Tibial nerve (tissue), 4 donors: ENCODE data around the gene LRRC8C. TPM values are rescaled to one million over a fixed set of nuclear protein-coding genes. Genes with fewer than 3 reads are reported as not detected.

Experiments used
- DNase-seq, 2 donors: peaks; one replicate each; pipeline ENCODE4 v3.0.0-alpha.2; 2019; ENCODE audit warnings: low spot score in 2 of 2
- H3K27ac ChIP-seq, 4 donors: fragments of 200-600 bp; sonication (generic) in 3 of 4; one replicate each; pipeline ENCODE4 v1.5.1; 2017 to 2019; ENCODE audit warnings: mild to moderate bottlenecking in 1 of 4
- H3K27me3 ChIP-seq, 2 donors: fragments of 200-600 bp; sonication (generic) in 1 of 2; one replicate each; pipeline versions ENCODE4 v1.5.1 to v1.6.0; 2017 to 2019
- H3K36me3 ChIP-seq, 3 donors: fragments of 200-600 bp; sonication (generic); one replicate each; pipeline ENCODE4 v1.5.1; 2018 to 2019
- H3K4me1 ChIP-seq, 4 donors: fragments of 200-600 bp; sonication (generic) in 3 of 4; one replicate each; pipeline ENCODE4 v1.5.1; 2017 to 2019
- H3K4me3 ChIP-seq, 4 donors: fragments of 200-600 bp; sonication (generic) in 3 of 4; one replicate each; pipeline ENCODE4 v1.5.1; 2017 to 2019; ENCODE audit warnings: mild to moderate bottlenecking in 1 of 4, moderate library complexity in 1 of 4
- H3K9me3 ChIP-seq, 4 donors: fragments of 200-600 bp; sonication (generic) in 3 of 4; one replicate each; pipeline ENCODE4 v1.5.1; 2017 to 2019
- EP300 ChIP-seq, 2 donors: sonication (generic); formaldehyde crosslinking; IDR thresholded peaks; one replicate each; pipeline ENCODE4 v1.6.1; 2017; ENCODE audit warnings: antibody characterized with exemption in 2 of 2, mild to moderate bottlenecking in 1 of 2
- POLR2A ChIP-seq, 2 donors: fragments of 450-650 bp; IDR thresholded peaks; one replicate each; pipeline ENCODE4 v1.6.1; 2017; ENCODE audit warnings: antibody characterized with exemption in 2 of 2, mild to moderate bottlenecking in 2 of 2, moderate library complexity in 2 of 2
- WGBS, 2 donors: methylation state at CpG; one replicate each; pipeline ENCODE4 v1.1.5; 2018; 5-methylcytosine and 5-hydroxymethylcytosine counted together
- total RNA-seq, 4 donors: library from RNA; depleted of rRNA; stranded (reverse); fragments of >200 nt; gene quantifications; one replicate each; pipeline ENCODE4 v1.1.0, GENCODE V29; 2016
- TF ChIP-seq, protein P1 (sequence below), 5 experiments: fragments of 200-600 bp in 3 of 5; fragments of 450-650 bp in 2 of 5; sonication (generic) in 3 of 5; IDR thresholded peaks; one replicate each; pipeline ENCODE4 v1.5.1; 2016 to 2019; ENCODE audit warnings: antibody characterized with exemption in 5 of 5, mild to moderate bottlenecking in 3 of 5, moderate library complexity in 2 of 5

LRRC8C gene
- total RNA-seq, 4 donors from 2014 or later: 16.5 to 23.8 (median 20.2) TPM

DNA sequence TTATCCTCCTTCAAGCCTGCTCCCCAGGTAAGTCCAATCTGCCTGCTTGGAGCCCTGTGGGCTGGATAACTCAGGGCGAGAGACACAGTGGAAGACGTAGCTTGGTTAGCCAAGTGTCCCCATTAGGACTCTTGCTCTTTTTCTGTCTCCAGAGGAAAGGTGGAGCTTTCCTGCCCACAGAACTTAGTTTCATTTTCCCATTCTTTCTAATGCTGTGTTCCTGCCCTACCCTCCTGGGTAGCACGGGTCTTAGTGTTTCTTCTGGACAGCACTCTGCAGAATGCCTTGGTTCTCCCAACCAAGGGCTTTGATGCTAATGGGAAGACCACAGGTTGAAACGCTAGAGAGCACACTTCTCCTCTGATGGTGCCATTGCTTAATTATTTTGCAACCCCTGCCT, 95.5 kb downstream of the LRRC8C start:
- Histone ChIP-seq H3K4me1 (peaks cover 0 to 12% (median 4%) of the 10 kb centered on the region in 4 donors), H3K27me3 (no peaks in the 10 kb centered on the region), H3K27ac (peak overlapping the region in 1 of 4 donors; percentile 56), H3K9me3 (no peaks in the 10 kb centered on the region), H3K4me3 (no peak overlapping the region), H3K36me3 (no peaks in the 10 kb centered on the region)
- TF ChIP-seq, protein P1, sequence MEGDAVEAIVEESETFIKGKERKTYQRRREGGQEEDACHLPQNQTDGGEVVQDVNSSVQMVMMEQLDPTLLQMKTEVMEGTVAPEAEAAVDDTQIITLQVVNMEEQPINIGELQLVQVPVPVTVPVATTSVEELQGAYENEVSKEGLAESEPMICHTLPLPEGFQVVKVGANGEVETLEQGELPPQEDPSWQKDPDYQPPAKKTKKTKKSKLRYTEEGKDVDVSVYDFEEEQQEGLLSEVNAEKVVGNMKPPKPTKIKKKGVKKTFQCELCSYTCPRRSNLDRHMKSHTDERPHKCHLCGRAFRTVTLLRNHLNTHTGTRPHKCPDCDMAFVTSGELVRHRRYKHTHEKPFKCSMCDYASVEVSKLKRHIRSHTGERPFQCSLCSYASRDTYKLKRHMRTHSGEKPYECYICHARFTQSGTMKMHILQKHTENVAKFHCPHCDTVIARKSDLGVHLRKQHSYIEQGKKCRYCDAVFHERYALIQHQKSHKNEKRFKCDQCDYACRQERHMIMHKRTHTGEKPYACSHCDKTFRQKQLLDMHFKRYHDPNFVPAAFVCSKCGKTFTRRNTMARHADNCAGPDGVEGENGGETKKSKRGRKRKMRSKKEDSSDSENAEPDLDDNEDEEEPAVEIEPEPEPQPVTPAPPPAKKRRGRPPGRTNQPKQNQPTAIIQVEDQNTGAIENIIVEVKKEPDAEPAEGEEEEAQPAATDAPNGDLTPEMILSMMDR (IDR thresholded peaks at IDR 0.05): no peak
- TF ChIP-seq EP300 (IDR thresholded peaks at IDR 0.05) (no peak), POLR2A (IDR thresholded peaks at IDR 0.05) (no peak)
- WGBS, 2 donors: 75 to 81% methylated on average over 4 of the region's 4 CpGs
- DNase-seq: no peak

- no peaks in the 10 kb centered on the region for H3K9me3 ChIP-seq
- H3K27ac ChIP-seq: no peak overlapping the region
- no peaks in the 10 kb centered on the region for H3K4me1 ChIP-seq
- no peak for DNase-seq
- H3K27me3 ChIP-seq: no peaks in the 10 kb centered on the region
- no peak overlapping the region for H3K4me3 ChIP-seq
- WGBS, 2 donors: 83 to 94% methylated on average over 1 of the region's 1 CpG
- TF ChIP-seq, protein P1 (IDR thresholded peaks at IDR 0.05): no peak
- TF ChIP-seq EP300 (IDR thresholded peaks at IDR 0.05): no peak
- TF ChIP-seq POLR2A (IDR thresholded peaks at IDR 0.05): no peak
- no peaks in the 10 kb centered on the region for H3K36me3 ChIP-seq
These were observed 99.3 kb downstream of the LRRC8C start for GRCh38 chr1:89732206-89732605.

GRCh38 chr1:89732643-89733222, 99.8 kb downstream of the LRRC8C start:
- no peaks in the 10 kb centered on the region for H3K36me3 ChIP-seq
- DNase-seq: no peak
- H3K27me3 ChIP-seq: no peaks in the 10 kb centered on the region
- no peak overlapping the region for H3K27ac ChIP-seq
- WGBS, 2 donors: 72 to 78% methylated on average over 3 of the region's 3 CpGs
- H3K4me3 ChIP-seq: no peak overlapping the region
- H3K4me1 ChIP-seq: no peaks in the 10 kb centered on the region
- no peaks in the 10 kb centered on the region for H3K9me3 ChIP-seq
- TF ChIP-seq, protein P1 (IDR thresholded peaks at IDR 0.05): no peak

- Histone ChIP-seq H3K4me1 (no peaks in the 10 kb centered on the region), H3K27me3 (no peaks in the 10 kb centered on the region), H3K9me3 (no peaks in the 10 kb centered on the region), H3K27ac (no peak overlapping the region), H3K36me3 (no peaks in the 10 kb centered on the region), H3K4me3 (no peak overlapping the region)
- TF ChIP-seq POLR2A (IDR thresholded peaks at IDR 0.05): no peak
- no peak for TF ChIP-seq EP300 (IDR thresholded peaks at IDR 0.05)
- TF ChIP-seq, protein P1 (IDR thresholded peaks at IDR 0.05): no peak
- no peak for DNase-seq
- WGBS, 2 donors: 89 to 90% methylated on average over 4 of the region's 4 CpGs
These were observed 100.8 kb downstream of the LRRC8C start for GRCh38 chr1:89733748-89734147.

- no peak for DNase-seq
- H3K27ac ChIP-seq: no peak overlapping the region
- TF ChIP-seq POLR2A (IDR thresholded peaks at IDR 0.05) (no peak), EP300 (IDR thresholded peaks at IDR 0.05) (no peak)
- peaks cover 0 to 3% (median 0%) of the 10 kb centered on the region in 4 donors for H3K4me1 ChIP-seq
- no peaks in the 10 kb centered on the region for H3K27me3 ChIP-seq
- WGBS, 2 donors: 69 to 72% methylated on average over 3 of the region's 3 CpGs
- no peaks in the 10 kb centered on the region for H3K36me3 ChIP-seq
- H3K4me3 ChIP-seq: no peak overlapping the region
- no peaks in the 10 kb centered on the region for H3K9me3 ChIP-seq
These were observed 101.5 kb downstream of the LRRC8C start for GRCh38 chr1:89734442-89734841.

GRCh38 chr1:89735479-89735878, 102.6 kb downstream of the LRRC8C start:
- TF ChIP-seq POLR2A (IDR thresholded peaks at IDR 0.05): no peak
- Histone ChIP-seq H3K4me3 (no peak overlapping the region), H3K36me3 (no peaks in the 10 kb centered on the region)

More at GRCh38 chr1:89735479-89735878, 102.6 kb downstream of the LRRC8C start:
- no peak overlapping the region for H3K27ac ChIP-seq
- H3K9me3 ChIP-seq: no peaks in the 10 kb centered on the region
- DNase-seq: no peak
- 20 to 22% methylated on average over 1 of the region's 1 CpG for WGBS, 2 donors
- peaks cover 0 to 7% (median 0%) of the 10 kb centered on the region in 4 donors for H3K4me1 ChIP-seq
- H3K27me3 ChIP-seq: no peaks in the 10 kb centered on the region
